Stimulated activated CD4-positive, alpha-beta T cell treated with anti-CD3 and anti-CD28 coated beads, Interleukin-12 subunit alpha, Interleukin-12 subunit beta, amount 100 ng/mL, for 48 hours (primary cell): Measurements from ENCODE around the gene CYTH1.

ENCODE experiments used
- DNase-seq, 3 donors: peaks; one replicate each; pipeline ENCODE4 v3.0.0-alpha.2; 2020; ENCODE audit warnings: low read depth in 2 of 3, low spot score in 1 of 3

The CYTH1 gene

DNA sequence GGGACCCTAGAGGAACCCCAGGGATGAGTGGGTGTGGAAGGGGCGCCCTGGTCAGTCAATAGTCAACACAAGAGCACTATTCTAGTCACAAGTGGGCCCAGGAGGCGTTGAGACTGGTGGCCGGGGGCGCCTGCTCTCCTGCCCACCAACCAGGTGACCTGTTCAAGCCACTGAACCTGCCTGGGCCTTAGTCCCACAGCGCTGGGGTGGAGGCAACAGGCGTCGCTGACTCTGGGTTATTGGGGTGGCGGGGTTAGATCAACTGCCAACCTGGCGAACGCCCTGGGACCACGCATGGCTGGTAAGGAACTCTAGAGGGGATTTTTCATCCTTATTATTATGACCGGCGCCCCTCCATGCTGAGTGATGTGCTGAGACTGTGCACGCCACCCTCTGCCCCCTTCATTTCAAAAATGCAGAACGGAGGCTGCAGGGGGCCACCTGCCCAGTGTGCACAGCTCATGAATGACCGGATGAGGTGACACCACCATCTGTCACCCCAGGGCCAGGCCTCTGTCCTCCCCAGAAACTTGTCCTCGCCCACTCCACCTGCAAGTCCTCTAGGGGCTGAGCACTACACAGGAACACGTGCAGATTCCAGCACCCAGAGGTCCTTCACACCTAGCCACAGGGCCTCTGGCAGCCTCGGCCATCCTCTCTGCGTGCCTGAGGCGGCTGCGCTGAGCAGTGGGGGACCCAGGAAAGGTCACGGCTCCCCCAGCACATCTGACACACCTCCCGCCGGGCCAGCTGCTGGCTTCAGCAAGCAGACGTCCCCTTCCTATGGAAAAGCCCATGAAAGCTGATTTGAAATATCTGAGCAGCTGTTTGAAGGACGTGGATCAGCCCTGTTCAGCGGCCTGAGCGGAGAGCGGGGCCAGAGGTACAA is 153.3 kb downstream of the CYTH1 start:
- DNase-seq = no peak

DNA sequence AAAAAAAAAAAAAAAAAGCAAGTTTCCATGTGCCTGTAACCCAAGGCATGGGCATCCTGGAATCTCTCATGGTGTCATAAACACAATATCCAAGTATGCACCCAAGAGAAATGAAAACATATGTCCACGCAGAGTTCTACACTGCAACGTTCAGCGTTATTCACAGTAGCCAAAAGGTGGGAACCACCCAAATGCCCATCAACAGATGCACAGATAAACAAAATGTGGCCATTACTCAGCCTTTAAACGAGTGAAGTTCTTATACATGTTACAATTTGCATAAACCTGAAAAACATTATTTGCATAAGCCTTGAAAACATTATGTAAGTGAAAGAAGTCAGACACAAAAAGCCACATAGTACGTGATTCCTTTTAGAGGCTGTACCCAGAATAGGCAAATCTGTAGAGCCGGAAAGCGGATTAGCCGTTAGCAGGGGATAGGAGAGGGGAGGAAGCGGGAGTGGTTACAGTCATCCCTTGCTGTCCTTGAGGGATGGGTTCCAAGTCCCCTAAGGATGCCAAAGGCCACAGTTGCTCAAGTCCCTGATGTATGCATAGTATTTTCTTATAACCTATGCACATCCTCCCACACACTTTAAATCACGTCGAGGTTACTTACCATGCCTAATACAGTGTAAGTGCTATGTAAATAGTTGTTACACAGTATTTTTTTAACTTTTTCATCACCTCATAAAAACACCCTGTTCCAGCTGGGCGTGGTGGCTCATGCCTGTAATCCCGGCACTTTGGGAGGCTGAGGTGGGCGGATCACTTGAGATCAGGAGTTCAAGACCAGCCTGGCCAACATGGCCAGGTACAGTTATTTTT is 157.5 kb downstream of the CYTH1 start:
- no peak for DNase-seq
